HG03457 (cell line): ENCODE results near the gene MMP7.
A peak's percentile ranks its signal among the peaks of the same experiment; 100 is the strongest.

Source experiments
- ATAC-seq: cut with Tn5 transposase; IDR thresholded peaks from one replicate; pipeline ENCODE4 v1.9.1; 2021; ENCODE audit warnings: moderate number of reproducible peaks; ENCODE audit not compliant: unreplicated experiment

The MMP7 gene, protein sequence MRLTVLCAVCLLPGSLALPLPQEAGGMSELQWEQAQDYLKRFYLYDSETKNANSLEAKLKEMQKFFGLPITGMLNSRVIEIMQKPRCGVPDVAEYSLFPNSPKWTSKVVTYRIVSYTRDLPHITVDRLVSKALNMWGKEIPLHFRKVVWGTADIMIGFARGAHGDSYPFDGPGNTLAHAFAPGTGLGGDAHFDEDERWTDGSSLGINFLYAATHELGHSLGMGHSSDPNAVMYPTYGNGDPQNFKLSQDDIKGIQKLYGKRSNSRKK

DNA sequence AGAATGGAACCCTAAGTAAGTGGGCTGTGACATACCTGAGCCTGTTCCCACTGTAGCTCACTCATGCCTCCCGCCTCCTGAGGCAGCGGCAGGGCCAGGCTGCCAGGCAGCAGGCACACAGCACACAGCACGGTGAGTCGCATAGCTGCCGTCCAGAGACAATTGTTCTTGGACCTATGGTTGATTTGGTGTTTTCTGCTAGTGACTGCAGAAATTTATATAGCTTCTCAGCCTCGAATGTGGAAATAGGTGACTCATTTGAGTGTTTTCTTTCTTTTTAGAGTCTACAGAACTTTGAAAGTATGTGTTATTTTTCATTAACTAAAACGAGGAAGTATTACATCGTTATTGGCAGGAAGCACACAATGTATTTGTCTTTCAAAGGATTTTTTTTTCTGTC, at the start of gene MMP7:
TSS of gene MMP7 (minus strand) at position 190 of the 400 bp plus-strand sequence. CDS start at position 143, 47 bp downstream.
- no peak for ATAC-seq

DNA sequence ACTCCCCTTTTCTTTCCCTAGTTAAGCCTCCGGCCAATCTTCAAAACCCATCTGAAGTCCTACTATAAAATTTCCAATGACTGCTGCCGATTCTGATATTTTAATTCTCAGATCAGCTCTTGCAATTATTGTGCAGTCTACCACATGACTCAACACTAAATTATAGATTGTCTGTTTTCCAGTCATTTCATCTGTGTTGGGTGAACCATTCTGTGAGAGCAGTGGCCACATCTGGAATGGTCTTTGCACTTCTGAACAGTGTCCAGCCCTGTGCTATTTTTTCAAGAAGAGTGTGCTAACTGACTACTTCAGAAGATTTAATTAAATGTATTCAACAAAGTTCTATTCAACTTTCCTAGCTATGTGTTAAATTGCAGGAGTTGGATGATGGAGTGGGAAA, 47.2 kb upstream of the MMP7 start:
- no peak for ATAC-seq

DNA sequence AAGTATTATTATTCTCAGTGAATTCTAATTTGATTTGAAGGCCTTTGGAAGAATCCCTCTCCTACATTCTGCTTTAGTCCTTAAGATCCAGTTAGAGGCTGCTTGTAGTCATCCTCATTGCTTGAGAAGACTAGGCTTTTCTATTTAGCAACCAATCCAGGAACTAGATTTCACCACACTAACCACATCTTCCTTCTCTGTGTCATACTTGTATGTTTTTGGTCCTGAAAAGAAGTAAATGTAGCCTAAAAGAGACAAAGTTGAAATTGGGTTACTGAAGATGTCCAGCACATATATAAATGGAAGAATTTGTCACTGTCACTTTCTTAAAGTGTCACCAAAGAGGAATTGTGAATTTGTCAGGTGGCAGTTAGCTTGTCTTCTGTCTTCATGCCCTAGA, 46.6 kb upstream of the MMP7 start:
- ATAC-seq, result no peak

DNA sequence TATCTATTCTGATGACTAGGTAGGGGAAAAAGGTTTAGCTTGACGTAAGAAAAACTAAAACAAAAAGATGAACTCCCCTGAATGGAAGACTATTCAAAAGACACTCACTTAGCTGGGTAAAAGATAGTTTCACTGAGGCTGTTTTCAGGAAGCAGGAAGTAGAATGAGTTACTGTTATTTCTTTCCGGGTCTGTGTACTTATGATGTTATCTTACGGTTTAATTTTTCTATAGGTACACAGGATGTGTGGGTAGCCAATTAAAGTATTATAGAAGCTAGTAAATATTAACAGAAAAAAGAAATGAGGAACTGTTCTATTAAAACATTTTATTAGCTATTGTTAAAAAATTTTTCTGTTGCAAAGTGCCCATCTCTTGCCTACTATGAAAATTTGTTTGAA, 45.8 kb upstream of the MMP7 start:
- ATAC-seq, result no peak

DNA sequence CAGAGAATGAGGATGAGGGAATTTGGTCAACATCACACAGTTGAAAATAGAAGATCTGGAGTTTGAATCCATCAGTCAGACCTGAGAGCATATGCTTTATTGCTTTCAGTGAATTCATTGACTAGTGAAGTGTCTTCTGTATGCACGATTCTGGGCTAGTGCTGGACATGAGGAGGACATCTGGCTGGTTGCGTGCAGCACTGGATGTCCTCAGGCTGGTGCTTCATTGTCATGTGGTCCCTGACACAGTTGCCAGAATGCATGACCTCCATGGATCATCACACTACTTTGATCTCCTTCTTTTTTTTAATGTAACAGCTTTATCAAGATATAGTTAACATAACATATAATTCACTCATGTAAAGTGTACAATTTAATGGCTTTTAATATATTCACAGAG, 44.5 kb upstream of the MMP7 start:
- ATAC-seq, result no peak

DNA sequence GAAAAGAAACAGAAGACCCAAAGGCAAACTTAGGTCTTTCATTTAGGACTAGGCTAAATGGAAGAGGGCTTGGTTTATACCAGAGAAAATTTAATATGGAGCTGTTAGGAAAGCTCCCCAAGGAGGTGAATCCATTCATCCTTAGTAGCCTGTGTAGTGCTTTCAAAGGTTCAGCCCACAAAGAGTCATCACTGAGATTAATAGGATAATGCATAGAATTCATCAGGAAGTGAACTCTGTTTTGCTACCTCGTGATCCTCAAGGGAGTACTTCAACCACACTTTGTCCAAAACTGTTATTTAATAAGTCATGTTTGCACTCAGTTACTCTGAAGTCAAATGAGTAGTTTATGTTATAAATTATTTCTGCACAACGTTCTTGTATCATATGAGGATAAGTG, 43.3 kb upstream of the MMP7 start:
- no peak for ATAC-seq

DNA sequence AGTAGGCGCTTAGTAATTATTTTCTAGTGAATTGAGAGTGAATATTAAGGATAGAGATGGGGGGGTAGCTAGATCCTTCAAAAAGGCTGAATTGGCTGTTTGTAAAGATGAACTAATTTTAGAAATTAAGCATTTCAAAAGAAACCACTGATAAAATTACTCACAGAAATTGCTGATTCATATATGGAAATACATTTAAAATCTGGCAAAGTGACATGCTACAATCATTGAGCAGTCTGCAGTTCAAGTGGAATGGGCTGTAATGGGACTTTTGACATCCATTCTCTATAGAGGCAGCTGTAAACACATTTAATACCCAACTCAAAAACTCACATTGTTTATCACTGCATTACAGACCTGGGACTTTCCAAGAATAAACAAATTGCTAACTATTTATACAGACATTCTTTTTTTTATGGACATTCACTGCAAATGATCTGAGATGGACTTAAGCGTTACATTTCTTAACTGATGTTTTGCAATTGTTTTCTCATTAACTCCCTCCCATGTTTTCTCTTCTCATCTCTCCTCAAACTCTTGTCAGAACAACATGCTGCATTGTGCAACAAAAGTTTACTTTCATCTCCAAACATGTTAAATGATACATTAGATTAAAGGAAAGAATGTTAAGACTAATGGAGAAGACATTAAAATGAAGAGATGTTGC, 42.1 kb upstream of the MMP7 start:
- ATAC-seq, result no peak

DNA sequence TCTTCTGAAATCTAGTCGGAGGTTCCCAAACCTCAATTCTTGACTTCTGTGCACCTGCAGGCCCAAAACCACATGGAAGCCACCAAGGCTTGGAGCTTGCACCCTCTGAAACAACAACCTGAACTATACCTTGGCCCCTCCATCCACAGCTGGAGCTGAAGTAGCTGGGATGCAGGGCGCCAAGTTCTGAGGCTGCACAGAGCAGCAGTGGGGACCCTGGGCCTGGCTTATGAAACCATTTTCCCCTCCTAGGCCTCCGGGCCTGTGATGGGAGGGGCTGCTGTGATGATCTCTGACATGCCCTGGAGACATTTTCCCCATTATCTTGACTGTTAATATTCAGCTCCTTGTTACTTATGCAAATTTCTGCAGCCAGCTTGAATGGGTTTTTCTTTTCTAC, 38.3 kb upstream of the MMP7 start:
- ATAC-seq, result no peak

DNA sequence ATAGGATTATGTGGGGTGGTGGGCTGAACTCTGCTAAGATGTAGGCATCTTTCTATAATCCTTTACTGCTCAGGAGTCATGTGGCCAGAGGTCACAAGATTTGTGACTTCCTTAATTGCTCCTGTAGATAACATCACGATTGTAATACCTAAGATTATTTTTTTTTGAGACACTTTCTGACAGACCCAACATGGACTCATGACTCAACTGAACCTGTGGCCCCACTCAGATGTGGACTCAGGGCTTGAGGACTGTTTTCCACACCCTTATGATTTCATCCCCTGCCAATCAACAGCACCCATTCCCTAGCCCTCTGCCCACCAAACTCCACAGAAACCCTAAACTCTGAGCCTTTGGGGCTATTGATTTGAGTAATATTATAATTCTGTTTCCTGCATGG, 35.6 kb upstream of the MMP7 start:
- no peak for ATAC-seq

DNA sequence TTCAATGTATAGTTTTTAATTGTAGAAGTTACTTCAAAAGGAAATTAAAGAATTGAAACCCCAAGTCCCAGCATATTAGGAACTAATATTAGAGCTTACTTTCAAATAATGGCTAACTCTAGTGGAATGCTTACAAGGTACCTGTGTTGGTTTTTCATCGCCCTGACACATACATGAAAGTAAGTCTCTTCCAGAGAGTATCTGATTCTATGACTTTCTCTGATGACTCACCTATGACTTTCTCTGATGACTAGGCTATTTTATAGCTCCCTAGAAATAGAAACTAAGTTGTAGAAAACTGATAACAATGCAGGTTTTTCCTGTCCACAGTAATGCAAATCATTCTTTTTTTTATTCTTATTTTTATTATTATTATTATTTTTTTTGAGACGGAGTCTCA, 33.6 kb upstream of the MMP7 start:
- ATAC-seq, result no peak

DNA sequence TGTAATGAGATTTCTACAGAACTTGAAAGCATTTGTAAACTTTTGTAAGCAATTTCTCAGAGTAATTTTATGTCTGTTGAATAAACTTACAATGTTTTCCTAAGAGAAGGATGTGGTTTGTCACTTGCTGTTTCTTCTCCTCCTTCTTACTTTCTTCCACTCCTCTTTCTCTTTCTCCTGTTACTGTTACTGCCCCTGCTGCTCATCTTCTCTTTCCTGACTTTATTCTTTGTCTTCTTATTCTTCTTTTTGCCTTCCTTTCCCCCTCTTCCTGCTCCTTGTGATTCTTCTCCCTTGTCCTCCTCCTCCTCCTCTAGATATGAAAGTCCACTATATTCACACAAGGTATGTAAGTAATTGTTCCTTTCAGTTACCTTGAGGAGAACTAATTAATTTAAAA, 31.1 kb upstream of the MMP7 start:
- ATAC-seq, result no peak

DNA sequence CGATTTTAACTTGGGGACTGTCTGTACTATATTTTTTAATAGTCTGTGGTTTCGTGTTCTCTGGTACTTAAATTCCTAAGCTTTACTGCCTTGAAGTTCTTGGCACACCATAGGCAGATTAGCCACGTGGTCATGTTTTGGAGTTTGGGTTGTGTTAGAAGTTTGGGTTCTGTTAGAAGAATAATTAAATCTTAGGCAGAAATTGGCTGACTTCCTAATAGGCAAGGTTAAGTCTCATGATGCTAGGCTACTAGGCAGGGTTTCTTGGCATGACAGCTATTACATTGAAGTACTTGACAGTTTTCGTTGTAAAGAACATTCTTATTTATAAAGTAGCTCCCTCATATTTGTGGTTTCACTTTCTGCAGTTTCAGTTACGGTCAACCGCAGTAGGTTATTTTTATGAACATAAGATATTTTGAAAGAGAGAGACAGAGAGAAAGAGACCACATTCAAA, 30.0 kb upstream of the MMP7 start:
- ATAC-seq, result peak; percentile 73

DNA sequence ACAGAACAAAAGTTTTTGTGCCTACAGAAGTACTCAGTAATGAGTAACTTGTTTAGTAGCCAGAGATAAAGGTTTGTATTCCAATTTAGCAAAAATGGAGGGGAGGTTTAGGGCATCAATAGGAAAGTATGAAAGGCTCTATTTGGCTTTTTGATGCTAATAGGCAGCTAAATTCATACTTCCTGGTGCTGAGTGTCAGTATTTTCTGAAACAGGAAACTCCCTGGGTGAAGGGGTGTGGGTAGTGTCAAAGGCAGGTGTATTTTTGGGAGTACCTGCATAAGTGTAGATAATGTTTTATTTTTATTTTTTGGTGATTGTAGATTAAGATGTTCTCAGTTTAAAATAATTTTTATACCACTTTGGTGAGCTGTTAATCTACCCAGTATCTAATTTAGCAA, 29.3 kb upstream of the MMP7 start:
- ATAC-seq, result peak; percentile 38

DNA sequence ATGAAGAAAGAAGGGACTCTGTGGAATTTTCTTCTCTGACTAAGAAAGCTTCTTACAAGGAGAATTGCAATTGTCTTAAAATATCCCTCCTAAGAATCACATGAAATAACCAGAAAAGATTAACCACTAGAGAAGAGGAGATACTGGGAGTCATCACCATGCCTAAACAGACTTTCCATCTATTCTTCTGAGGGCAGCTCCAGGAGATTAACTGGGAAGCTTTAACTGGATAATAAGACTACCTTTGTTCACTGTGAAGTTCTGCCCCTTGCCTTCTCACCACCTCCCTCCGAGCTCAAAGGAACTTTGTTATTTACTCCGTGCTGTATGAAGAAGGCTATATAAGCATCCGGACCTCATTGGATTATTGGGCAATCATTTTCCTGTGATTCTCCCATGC, 24.5 kb upstream of the MMP7 start:
- no peak for ATAC-seq

DNA sequence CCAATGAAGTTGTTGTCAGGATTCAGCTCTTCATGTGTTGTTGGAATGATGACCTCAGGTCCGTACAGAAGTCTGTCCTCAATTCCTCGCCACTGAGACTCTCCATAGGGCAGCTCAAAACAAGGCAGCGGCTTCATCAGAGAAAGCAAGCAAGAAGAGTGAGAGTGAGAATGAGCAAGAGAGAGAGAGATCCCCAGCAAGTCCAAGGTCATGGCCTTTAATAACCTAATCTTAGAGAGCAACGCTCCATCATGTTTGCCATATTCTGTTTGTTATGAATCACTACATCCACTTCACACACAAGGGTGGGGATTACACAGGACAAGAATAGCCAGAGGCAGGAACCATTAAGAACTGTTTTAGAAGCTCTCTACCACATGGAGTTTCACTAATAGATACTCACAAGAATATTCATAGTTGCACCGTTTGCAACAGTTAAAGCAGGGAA, 23.3 kb upstream of the MMP7 start:
- peak; percentile 75 for ATAC-seq

DNA sequence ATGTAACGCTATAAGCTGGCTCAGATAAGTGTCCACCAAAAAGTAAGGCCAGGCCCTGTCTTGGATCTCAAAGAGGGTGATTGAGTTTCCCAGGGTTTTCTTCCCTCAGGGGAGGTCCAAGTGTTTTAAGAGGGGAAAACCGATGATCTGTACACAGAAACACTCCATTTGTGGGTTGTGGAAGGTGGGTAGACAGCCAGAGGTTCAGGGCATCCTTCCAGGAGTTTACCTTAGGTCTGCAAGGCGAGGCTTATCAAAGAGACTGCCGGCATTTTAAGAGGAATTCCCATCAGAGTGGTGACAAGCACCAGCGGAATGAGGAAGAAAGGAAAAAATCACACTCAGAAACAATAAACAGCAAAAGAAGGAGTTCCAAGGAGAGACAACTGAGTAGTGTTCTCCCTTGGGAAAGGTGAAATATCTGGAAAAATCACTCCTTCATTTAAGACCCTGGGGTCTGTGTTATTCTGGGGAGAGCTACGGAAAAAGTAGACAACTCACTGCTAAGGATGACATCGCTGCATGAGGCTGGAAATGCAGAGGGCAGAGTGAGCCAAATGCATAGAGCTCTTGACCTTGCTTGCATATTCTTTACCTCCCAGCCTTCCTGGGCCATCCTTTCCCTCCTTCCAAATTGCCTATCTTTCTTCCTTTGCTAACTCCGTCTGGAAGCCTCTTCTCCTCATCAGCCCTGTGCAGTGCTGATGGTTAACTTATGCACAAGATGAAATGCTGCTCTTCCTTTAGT, 22.1 kb upstream of the MMP7 start:
- no peak for ATAC-seq

DNA sequence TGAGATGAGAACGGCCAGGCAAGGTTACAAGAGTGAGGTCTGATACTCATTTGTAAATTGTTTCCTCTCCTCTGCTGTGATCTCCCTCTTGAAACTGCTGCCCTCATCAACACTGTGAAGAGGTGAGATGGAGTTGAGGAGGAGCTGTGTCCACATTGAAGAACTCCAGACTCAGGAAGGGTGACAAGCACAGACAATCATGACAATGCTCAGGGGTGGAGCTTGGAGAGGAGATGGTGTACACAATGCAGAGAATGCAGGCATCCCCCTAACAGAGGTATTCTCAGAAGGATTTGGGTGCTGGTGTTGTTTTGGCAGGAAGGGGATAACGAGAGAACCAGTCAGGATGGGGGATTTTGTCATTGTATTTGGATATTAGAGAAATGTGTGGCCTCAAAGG, 21.5 kb upstream of the MMP7 start:
- no peak for ATAC-seq

DNA sequence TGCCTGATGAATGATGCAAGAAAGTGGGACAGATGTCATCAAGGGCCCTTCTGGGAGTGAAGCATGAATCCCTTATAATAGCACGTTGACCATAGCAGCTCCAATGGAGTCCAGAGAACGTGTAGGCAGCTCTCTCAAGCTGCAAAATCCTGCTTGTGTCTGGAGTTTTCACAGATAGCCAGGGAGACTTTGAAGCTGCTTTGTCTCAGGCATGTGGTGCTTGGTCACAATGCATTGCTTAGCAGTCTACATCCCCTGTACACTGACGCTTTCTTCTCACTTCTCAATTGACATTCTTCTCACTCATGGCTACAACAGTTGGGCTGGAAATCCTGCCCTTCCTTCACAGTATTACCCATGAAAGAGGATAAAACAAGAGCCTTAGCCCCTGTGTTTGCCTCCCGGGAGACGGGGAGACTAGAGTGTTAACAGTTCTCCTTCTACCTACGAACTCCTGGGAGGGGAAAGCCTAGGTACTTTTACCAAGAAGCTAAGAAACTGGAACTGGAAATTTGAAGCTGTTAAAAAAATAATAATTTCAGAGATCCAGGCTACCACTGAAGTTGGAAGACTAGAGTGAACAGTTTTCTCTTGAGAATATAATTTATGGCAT, 20.7 kb upstream of the MMP7 start:
- ATAC-seq, result no peak

DNA sequence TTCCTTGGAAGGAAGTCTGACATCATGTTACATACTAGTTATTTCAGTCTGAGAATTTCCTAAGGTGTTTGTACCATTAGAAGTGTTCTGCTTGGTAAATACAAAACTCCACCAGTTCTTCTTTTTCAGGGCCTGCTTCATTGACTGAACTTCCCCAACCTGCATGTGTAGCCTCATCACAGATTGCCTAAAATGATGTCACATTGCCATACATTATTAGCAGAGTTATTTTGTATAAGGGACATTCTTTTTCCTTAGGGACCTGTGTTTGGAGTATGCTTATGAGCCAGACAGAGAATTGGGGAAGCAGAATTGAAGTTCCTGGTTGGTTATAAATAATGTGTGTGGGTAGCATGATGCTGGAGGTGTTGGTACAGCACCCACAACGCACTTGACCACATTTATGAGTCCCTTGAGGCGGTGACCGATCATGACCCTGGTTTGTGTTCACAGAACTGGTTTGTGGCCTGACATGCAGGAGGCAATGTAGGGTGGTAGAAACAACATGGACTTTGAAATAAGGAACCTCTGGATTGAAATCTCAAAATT, 16.4 kb upstream of the MMP7 start:
- peak; percentile 80 for ATAC-seq

DNA sequence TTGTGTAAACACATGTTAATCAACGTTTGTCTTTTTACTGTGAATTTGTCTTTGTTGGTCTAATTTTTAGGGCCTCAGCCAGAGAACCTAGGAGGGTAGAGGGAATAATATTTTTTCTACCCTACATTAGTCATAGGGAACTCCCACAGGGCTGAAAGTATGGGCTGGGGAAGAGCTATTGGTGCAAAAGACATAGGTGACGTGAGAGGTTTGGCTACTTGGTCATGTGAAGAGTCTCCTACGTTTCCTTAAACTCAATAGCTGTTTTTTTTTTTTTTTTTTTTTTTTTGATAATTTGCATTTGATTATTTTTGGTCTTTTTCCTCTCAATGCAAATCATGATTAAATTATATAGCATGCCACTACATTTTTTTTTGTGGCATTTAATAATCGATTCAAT, 15.9 kb upstream of the MMP7 start:
- ATAC-seq, result peak; percentile 54

DNA sequence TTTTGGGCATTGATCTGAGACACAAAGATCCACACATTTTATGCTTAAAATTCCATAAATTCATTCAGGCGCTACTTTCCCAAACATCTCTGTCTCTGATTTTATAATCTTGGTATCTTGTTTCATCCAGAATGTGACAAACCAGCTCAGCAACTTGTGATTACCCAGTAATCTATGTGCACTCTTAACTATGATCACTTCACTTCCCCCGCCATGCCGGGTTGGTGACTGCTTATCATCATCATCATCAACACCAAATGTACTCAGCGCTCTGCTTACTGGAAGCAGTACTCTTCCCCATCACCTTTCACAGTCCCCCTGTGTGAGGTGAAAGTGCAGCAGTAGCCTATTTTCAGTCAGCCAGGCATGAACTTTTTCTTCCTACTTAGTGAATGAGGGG, 15.2 kb upstream of the MMP7 start:
- ATAC-seq, result no peak
